GM19372 (cell line): ENCODE data around the gene MTRF1.
"Not testable (repeated sequence)": the region's sequence is repeated elsewhere in the genome, so short reads cannot be mapped to it uniquely, and the experiment has no call there.

Experiments used
- ATAC-seq: cut with Tn5 transposase; IDR thresholded peaks from one replicate; pipeline ENCODE4 v1.9.1; 2021; ENCODE audit warnings: mild to moderate bottlenecking, low read depth, moderate library complexity; ENCODE audit not compliant: unreplicated experiment

The MTRF1 gene

GRCh38 chr13:41179593-41180250 lies 83.7 kb downstream of the MTRF1 start:
- ATAC-seq: no peak

- ATAC-seq: no peak
Measured at GRCh38 chr13:41178040-41178439, 85.3 kb downstream of the MTRF1 start.

DNA sequence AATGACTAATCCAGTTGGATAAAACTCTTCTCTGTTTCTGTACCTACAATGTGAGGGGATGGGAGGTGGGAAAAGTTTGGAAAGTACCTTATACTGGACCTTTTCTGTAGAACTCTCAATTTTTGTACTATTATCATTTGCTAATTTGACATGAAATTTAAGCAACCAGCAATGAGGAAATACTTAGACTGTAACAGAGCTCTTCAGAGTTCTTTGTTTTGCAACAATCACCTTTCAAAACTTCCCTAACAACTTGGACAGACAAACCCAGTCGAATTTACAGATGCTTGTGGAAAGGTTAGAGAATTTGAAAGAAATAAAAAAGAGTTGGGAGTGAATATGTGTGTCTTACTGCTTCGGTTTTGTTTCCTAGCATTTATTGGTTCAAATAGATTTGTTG lies 85.8 kb downstream of the MTRF1 start:
- ATAC-seq: no peak

GRCh38 chr13:41175576-41175975 lies 87.8 kb downstream of the MTRF1 start:
- not testable (repeated sequence) for ATAC-seq
